ENCODE data around the gene JADE2.

JADE2 gene

GRCh38 chr5:134571693-134572405 lies 46.4 kb downstream of the JADE2 start:
- DNase-seq = no peak

- DNase-seq = no peak
Measured at GRCh38 chr5:134572811-134573210, 47.3 kb downstream of the JADE2 start.

GRCh38 chr5:134574521-134574920 lies 49.1 kb downstream of the JADE2 start:
- DNase-seq = no peak

- DNase-seq = no peak
Measured at GRCh38 chr5:134575316-134575715, 49.8 kb downstream of the JADE2 start.

- no peak for DNase-seq
Measured at GRCh38 chr5:134576386-134577021, 51.0 kb downstream of the JADE2 start.

- no peak for DNase-seq
Measured at GRCh38 chr5:134577022-134577795, 51.7 kb downstream of the JADE2 start.

- peak; percentile 45 to 85 (median 77) for DNase-seq
Measured at GRCh38 chr5:134577796-134578577, 52.5 kb downstream of the JADE2 start.

GRCh38 chr5:134578578-134579283 lies 53.3 kb downstream of the JADE2 start:
- no peak for DNase-seq

- DNase-seq = no peak
Measured at GRCh38 chr5:134579284-134579771, 53.9 kb downstream of the JADE2 start.

- no peak for DNase-seq
Measured at GRCh38 chr5:134580001-134580460, 54.6 kb downstream of the JADE2 start.

- DNase-seq = no peak
Measured at GRCh38 chr5:134581241-134581981, 55.9 kb downstream of the JADE2 start.

GRCh38 chr5:134582281-134582680 lies 56.8 kb downstream of the JADE2 start:
- DNase-seq = no peak

GRCh38 chr5:134582941-134583340 lies 57.5 kb downstream of the JADE2 start:
- DNase-seq = no peak

GRCh38 chr5:134583766-134584165 lies 58.3 kb downstream of the JADE2 start:
- no peak for DNase-seq

GRCh38 chr5:134584662-134585061 lies 59.2 kb downstream of the JADE2 start:
- no peak for DNase-seq

- DNase-seq = no peak
Measured at GRCh38 chr5:134585966-134586365, 60.5 kb downstream of the JADE2 start.

GRCh38 chr5:134586866-134587524 lies 61.5 kb downstream of the JADE2 start:
- DNase-seq = peak; percentile 12 to 63 (median 20)

- peak in 1 of 3 experiments; percentile 38 for DNase-seq
Measured at GRCh38 chr5:134590992-134591659, 65.7 kb downstream of the JADE2 start.

- no peak for DNase-seq
Measured at GRCh38 chr5:134592141-134592746, 66.8 kb downstream of the JADE2 start.

- DNase-seq = no peak
Measured at GRCh38 chr5:134594336-134594735, 68.9 kb downstream of the JADE2 start.

All from NCI-H1417 (cell line).